Fibroblast of lung (primary cell): Measurements from ENCODE around the gene ZG16. TPM values are rescaled to one million over a fixed set of nuclear protein-coding genes. Genes with fewer than 3 reads are reported as not detected.

ENCODE experiments used
- DNase-seq, 2 donors: peaks; one replicate each; pipeline versions ENCODE4 v3.0.0 to v3.0.0-alpha.2; 2010; ENCODE audit warnings: low read depth in 2 of 2
- H2AFZ ChIP-seq: 2 replicates; pipeline ENCODE4 v1.5.1; 2012; ENCODE audit warnings: low read length, control low read depth, inconsistent platforms
- H3K27ac ChIP-seq: 2 replicates; pipeline ENCODE4 v1.5.1; 2011; ENCODE audit warnings: low read length, control low read depth; ENCODE audit not compliant: insufficient read depth
- H3K27me3 ChIP-seq: 2 replicates; pipeline ENCODE4 v1.5.1; 2011; ENCODE audit warnings: mild to moderate bottlenecking, low read length; ENCODE audit not compliant: control insufficient read depth, insufficient read depth
- H3K36me3 ChIP-seq: 2 replicates; pipeline ENCODE4 v1.5.1; 2011; ENCODE audit warnings: low read length; ENCODE audit not compliant: control insufficient read depth, insufficient read depth
- H3K4me1 ChIP-seq: 2 replicates; pipeline ENCODE4 v1.5.1; 2011; ENCODE audit warnings: low read length; ENCODE audit not compliant: control insufficient read depth, insufficient read depth; ENCODE audit errors: extremely low read depth
- H3K4me2 ChIP-seq: 2 replicates; pipeline ENCODE4 v1.5.1; 2011; ENCODE audit warnings: low read length, control low read depth; ENCODE audit not compliant: insufficient read depth; ENCODE audit errors: extremely low read depth
- H3K4me3 ChIP-seq, 4 experiments: fragments of 200-600 bp in 1 of 4; sonication (generic) in 1 of 4; replicated peaks in 1 of 4; 2 replicates each; pipeline ENCODE4 v1.5.1; 2011 to 2016; ENCODE audit warnings: low read length in 4 of 4, low read depth in 3 of 4, mild to moderate bottlenecking in 3 of 4, control low read depth in 2 of 4, inconsistent platforms in 1 of 4, mixed read lengths in 1 of 4; ENCODE audit not compliant: insufficient read depth in 1 of 4; ENCODE audit errors: control extremely low read depth in 1 of 4
- H3K79me2 ChIP-seq: 2 replicates; pipeline ENCODE4 v1.5.1; 2012; ENCODE audit warnings: mild to moderate bottlenecking, low read length, inconsistent platforms; ENCODE audit not compliant: control insufficient read depth, insufficient read depth
- H3K9ac ChIP-seq: 2 replicates; pipeline ENCODE4 v1.5.1; 2011; ENCODE audit warnings: mild to moderate bottlenecking, low read length, control low read depth; ENCODE audit not compliant: insufficient read depth
- H3K9me3 ChIP-seq: 2 replicates; pipeline ENCODE4 v1.5.1; 2012; ENCODE audit warnings: low read depth, low read length; ENCODE audit not compliant: control insufficient read depth, insufficient read depth
- H4K20me1 ChIP-seq: 2 replicates; pipeline ENCODE4 v1.5.1; 2011; ENCODE audit warnings: low read length; ENCODE audit not compliant: control insufficient read depth, insufficient read depth; ENCODE audit errors: extremely low read depth
- EZH2 ChIP-seq: IDR thresholded peaks from 2 replicates; pipeline ENCODE4 v1.5.1; 2012; ENCODE audit warnings: low read length, control low read depth, mild to moderate bottlenecking; ENCODE audit errors: missing control alignments
- polyA plus RNA-seq, 2 donors: library from polyadenylated mRNA; depleted of rRNA in 1 of 2; stranded (reverse) in 1 of 2; unstranded in 1 of 2; fragments of >200 nt; gene quantifications; 2 replicates each; pipeline ENCODE4 v1.2.1, GENCODE V29; 2011 to 2012; ENCODE audit warnings: missing spikeins in 1 of 2
- total RNA-seq: library from RNA; depleted of rRNA; stranded (reverse); fragments of >200 nt; gene quantifications from 2 replicates; pipeline ENCODE4 v1.2.1, GENCODE V29; 2014
- TF ChIP-seq, protein P1 (sequence below), 2 donors: IDR thresholded peaks in 1 of 2; conservative IDR thresholded peaks in 1 of 2; 1 replicate in 1 of 2; 2 replicates in 1 of 2; pipeline ENCODE4 v1.5.1; 2011 to 2012; ENCODE audit warnings: low read length in 2 of 2, control low read depth in 1 of 2, inconsistent platforms in 1 of 2, low read depth in 1 of 2, mild to moderate bottlenecking in 1 of 2

Gene ZG16
- total and polyA plus RNA-seq, 2 donors (not counting 1 experiment from before 2014, with no cell fraction given) = not detected

DNA sequence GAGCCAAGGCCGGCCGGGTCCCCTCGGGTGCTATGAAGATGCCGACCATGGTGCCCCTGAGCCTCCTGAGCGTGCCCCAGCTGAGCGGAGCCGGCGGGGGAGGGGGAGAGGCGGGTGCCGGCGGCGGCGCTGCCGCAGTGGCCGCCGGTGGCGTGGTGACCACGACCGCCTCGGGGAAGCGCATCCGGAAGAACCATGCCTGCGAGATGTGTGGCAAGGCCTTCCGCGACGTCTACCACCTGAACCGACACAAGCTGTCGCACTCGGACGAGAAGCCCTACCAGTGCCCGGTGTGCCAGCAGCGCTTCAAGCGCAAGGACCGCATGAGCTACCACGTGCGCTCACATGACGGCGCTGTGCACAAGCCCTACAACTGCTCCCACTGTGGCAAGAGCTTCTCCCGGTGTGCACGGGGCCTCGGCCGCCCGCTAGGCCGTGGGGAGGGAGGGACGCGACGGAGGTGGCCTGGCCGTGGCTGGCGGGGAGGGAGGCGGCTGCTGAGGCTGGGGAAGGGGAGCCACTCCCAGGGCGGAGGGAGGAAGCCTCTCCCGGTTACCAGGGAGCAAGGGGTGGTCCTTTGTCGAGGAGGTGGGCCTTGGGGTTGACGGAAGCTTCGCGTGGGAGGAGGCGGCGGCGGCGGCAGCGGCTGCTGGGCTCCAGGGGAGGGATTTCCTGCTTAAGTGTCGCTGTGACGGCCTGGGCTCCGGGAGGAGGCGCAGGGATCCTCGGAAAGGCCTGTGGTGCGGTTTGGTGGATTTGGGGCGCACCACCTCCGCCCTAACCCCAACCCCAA is 29.6 kb downstream of the ZG16 start:
- Histone ChIP-seq H3K36me3 (peaks cover 12% of the 10 kb centered on the region), H3K27ac (peak overlapping the region; percentile 81), H2AFZ (no peak overlapping the region), H3K9me3 (no peaks in the 10 kb centered on the region), H4K20me1 (no peaks in the 10 kb centered on the region), H3K9ac (peak overlapping the region; percentile 40), H3K27me3 (no peaks in the 10 kb centered on the region), H3K79me2 (peaks cover 29% of the 10 kb centered on the region), H3K4me3 (peak overlapping the region; percentile 58 to 79 (median 72)), H3K4me1 (peaks cover 26% of the 10 kb centered on the region), H3K4me2 (peak overlapping the region; percentile 92)
- TF ChIP-seq, protein P1, sequence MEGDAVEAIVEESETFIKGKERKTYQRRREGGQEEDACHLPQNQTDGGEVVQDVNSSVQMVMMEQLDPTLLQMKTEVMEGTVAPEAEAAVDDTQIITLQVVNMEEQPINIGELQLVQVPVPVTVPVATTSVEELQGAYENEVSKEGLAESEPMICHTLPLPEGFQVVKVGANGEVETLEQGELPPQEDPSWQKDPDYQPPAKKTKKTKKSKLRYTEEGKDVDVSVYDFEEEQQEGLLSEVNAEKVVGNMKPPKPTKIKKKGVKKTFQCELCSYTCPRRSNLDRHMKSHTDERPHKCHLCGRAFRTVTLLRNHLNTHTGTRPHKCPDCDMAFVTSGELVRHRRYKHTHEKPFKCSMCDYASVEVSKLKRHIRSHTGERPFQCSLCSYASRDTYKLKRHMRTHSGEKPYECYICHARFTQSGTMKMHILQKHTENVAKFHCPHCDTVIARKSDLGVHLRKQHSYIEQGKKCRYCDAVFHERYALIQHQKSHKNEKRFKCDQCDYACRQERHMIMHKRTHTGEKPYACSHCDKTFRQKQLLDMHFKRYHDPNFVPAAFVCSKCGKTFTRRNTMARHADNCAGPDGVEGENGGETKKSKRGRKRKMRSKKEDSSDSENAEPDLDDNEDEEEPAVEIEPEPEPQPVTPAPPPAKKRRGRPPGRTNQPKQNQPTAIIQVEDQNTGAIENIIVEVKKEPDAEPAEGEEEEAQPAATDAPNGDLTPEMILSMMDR (conservative IDR thresholded peaks at IDR 0.05 in 1 of 2, IDR thresholded peaks at IDR 0.05 in 1 of 2; ENCODE audit: low read depth in 1 of 2, low read length in 2 of 2) = peak; percentile 34 to 53
- no peak for TF ChIP-seq EZH2
- peak; percentile 94 to 96 for DNase-seq

DNA sequence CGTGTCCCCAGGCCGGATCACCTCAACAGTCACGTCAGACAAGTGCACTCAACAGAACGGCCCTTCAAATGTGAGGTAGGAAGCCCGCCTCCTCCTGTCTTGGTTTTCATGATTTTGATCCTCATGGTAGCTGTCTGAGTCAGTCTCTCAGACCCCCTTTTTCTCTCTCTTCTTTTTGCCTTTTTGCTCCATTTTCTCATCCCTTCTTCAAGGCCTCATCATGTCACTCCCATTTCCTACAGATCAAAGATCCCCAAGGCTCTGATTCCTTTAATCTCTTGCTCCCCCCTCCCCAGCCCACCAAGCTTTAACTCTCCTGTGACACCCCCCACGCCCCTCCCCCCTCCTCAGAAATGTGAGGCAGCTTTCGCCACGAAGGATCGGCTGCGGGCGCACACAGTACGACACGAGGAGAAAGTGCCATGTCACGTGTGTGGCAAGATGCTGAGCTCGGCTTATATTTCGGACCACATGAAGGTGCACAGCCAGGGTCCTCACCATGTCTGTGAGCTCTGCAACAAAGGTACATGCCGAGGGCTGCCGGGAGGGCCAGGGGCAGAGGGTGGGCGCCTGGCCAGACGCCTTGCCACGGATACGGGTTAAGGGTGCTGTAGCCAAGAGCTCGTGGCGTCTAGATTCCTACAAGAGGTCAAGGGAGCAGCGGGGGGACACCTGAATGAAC is 30.3 kb downstream of the ZG16 start:
- Histone ChIP-seq H3K27me3 (no peaks in the 10 kb centered on the region), H3K9ac (peak overlapping the region; percentile 40), H3K9me3 (no peaks in the 10 kb centered on the region), H3K4me1 (peaks cover 29% of the 10 kb centered on the region), H3K36me3 (peaks cover 12% of the 10 kb centered on the region), H3K27ac (peak overlapping the region; percentile 81), H3K79me2 (peaks cover 31% of the 10 kb centered on the region), H3K4me3 (peak overlapping the region; percentile 58 to 79 (median 72)), H4K20me1 (no peaks in the 10 kb centered on the region), H3K4me2 (peak overlapping the region; percentile 92), H2AFZ (no peak overlapping the region)
- TF ChIP-seq, protein P1 (conservative IDR thresholded peaks at IDR 0.05 in 1 of 2, IDR thresholded peaks at IDR 0.05 in 1 of 2; ENCODE audit: low read depth in 1 of 2, low read length in 2 of 2) = no peak
- no peak for TF ChIP-seq EZH2
- no peak for DNase-seq

DNA sequence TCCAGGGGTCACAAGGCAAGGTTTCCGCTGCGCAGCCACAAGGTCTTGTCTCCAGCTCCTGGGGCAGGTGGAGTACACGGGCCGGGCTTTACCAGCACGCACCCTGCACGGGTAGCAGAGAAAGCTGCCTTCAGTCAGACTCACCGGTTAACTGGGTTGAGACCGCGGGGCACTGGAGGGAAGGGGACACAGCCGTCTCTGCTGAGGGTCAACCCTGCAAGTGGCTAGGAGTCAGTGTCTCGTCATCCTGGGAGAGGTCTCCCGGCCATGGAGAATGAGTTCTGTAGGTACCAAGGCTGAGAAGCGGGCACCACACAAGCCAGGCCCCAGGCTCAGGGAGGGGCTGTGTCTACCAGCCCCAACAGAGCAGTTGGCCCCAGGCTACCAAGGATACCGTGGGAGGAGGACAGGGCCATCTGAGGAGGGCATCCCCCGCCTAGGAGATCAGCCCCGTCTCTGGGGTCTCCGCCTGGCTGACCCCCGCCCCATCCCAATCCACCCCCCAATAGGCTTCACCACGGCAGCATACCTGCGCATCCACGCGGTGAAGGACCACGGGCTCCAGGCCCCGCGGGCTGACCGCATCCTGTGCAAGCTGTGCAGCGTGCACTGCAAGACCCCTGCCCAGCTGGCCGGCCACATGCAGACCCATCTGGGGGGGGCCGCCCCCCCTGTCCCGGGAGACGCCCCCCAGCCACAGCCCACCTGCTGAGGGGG is 31.1 kb downstream of the ZG16 start:
- Histone ChIP-seq H3K9me3 (no peaks in the 10 kb centered on the region), H3K27me3 (no peaks in the 10 kb centered on the region), H3K4me1 (peaks cover 29% of the 10 kb centered on the region), H2AFZ (no peak overlapping the region), H3K4me3 (peak overlapping the region in 3 of 4 experiments; percentile 58 to 74 (median 71)), H3K36me3 (peaks cover 12% of the 10 kb centered on the region), H3K9ac (no peak overlapping the region), H3K79me2 (peaks cover 33% of the 10 kb centered on the region), H3K4me2 (peak overlapping the region; percentile 92), H3K27ac (peak overlapping the region; percentile 81), H4K20me1 (no peaks in the 10 kb centered on the region)
- TF ChIP-seq, protein P1 (conservative IDR thresholded peaks at IDR 0.05 in 1 of 2, IDR thresholded peaks at IDR 0.05 in 1 of 2; ENCODE audit: low read depth in 1 of 2, low read length in 2 of 2) = no peak
- TF ChIP-seq EZH2 = no peak
- DNase-seq = no peak
